Hippocampal formation (tissue), 2 donors: ENCODE results near the gene SLFNL1.

ENCODE experiments used
- DNase-seq, 2 donors: peaks; one replicate each; lab custom pipeline; 2025; lab: John Stamatoyannopoulos, UW

The SLFNL1 gene

DNA sequence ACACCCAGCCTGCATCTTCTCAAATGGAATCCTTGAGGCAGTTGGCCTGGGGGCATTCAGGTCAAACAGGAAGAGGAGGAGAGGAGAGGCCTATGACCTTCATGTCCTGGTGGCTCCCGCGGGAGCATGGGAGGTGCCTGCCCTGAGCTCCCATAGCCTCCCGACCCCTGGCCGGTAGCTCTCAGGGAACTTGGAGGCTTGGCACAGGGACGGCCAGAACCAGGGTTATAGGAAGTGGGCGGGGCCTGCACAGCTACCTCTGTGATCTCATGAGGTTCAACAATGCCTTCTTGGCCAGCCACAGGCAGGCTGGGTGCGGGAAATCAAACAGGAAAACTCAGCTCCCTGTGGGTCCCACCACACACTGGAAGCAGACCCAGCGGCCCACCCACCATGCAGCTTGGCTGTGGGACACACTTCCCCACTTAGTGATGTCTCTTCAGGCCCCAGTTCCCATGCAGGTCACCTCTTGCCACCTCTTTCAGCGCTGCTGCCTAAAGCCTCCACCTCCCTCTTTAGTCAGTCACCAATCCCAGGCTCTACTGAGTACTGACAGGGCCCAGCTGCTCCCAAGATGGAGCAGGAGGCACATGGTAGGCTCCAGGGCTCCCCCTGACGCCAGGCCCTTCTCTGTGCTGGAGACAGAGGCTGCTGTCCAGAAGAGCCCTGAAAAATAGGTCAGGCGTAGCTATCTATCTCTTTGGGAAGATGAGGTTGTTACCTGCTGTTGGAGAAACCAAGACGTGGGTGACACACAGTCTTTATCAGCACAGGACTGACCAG, at the start of gene SLFNL1:
TSS of gene SLFNL1 (minus strand) at position 200 of the 783 bp plus-strand sequence. CDS start 1,065 bp downstream, outside the sequence.
- no peak for DNase-seq

- no peak for DNase-seq
Observed at GRCh38 chr1:41056907-41057306, 35.4 kb upstream of the SLFNL1 start.

GRCh38 chr1:41053316-41053715, 31.8 kb upstream of the SLFNL1 start:
- peak in 1 of 2 donors; percentile 3 for DNase-seq

- no peak for DNase-seq
Observed at GRCh38 chr1:41051022-41051421, 29.5 kb upstream of the SLFNL1 start.

DNA sequence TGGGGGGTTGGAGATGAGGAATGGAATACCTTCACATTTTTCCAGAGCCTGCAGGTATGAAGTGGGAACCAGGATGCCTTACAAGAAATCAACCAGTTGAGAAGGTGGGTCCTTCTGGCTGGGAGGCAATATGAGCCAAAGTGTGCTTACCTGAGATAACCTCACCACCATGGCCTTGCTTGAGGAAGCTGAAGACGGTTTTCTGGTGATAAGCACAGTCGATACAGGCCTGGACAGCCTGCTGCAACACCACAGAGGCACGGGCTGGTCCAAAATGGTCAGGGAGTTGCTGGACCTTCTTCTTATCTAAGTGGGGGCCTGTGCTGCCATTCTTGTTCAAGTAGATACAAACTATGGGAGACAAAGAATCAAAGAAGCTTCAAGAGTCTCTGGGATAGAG, 27.0 kb upstream of the SLFNL1 start:
- DNase-seq, result no peak

DNA sequence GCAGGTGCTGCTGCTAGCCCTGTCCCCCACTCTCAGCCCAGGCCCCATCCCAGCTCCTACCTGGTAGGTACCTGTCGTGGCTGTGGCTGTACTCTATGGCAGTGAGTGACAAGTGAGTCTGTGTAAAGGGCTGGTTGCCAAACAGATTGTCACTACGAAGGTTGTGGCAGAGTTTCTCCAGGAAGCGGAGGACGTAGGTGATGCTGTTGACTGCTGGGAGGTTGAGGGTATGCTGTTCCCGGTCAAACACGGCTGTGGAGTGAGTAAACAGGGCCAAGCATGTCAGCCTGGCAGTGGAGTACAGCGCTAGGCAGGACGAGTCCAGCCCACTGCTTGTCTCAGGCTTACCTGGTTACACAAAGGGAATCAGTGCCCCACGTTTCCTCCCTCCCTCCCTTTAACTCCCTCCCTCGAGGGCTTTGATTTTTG, 24.8 kb upstream of the SLFNL1 start:
- no peak for DNase-seq

DNA sequence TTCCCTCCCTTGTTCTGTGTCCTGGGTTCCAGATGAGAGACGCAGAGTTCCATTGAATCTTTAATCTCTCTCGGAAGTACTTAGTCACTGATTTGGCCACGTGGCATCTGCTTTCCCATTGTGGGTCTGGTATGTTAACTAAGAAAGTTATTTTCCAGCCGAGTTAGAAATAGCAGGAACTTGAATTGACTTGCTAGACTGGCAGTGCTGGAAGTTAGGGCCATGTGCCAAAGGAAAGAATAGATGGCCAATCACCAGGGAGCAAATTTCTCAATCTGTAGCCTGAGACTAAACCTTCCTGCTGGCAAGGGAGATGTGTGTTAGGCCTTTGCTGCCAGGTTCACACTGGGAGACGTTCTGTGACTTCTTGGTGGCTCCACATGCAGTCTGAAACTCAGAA, 24.2 kb upstream of the SLFNL1 start:
- DNase-seq, result peak in 1 of 2 donors; percentile 38

GRCh38 chr1:41044187-41044586, 22.7 kb upstream of the SLFNL1 start:
- DNase-seq, result no peak

DNA sequence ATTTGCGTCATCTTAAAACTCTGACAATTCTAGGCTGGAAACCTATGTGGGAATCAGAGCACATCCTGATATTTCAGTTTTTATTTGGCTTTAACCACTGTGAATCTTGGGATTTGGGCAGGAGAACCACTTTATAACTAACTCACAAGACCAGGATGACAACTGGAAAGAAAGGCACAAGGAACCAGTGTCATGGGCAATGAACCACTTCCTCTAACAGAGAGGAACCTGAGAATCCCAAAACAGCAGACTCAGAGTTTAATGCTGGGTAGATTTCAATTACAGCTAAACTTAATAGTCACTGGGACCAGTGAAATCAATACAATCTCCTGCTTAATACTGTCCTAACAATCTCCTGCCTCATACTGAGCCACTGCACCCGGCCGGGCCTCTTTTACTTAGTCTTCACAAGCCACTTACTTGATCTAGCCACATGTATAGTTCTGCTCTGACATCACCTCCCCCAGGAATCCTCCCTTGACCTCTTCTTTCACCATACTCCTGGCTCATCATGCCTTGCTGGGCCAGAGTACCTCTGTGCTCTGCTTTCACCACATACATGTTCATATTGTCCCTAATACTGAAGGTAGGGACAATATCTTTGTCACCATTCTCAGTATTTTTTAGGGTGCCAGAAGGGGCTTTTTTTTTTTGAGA, 20.2 kb upstream of the SLFNL1 start:
- no peak for DNase-seq

- DNase-seq, result no peak
Observed at GRCh38 chr1:41038110-41038509, 16.6 kb upstream of the SLFNL1 start.

GRCh38 chr1:41037116-41037903, 15.8 kb upstream of the SLFNL1 start:
- DNase-seq, result no peak

DNA sequence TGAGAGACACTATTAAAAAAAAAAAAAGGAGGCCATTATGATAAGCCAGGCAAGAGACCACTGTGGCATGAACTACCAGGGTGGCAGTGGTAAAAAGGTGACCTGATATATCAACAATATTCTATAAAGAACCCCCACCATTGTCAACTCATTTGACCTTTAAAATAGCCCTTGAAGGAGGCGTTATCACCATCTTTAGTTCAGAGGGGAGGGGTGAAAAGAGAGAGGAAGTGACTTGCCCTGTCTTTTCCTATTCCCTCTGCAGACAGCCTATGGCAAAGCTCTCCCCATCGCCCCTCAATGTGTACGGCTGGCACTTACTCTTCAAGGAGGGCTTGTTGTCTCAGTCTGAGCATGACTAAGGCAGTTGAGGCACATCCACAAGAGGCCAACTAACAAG, 11.7 kb upstream of the SLFNL1 start:
- DNase-seq, result no peak

- DNase-seq, result no peak
Observed at GRCh38 chr1:41032147-41032546, 10.6 kb upstream of the SLFNL1 start.

- DNase-seq, result no peak
Observed at GRCh38 chr1:41030872-41031616, 9.5 kb upstream of the SLFNL1 start.

GRCh38 chr1:41028034-41028642, 6.6 kb upstream of the SLFNL1 start:
- DNase-seq, result no peak

DNA sequence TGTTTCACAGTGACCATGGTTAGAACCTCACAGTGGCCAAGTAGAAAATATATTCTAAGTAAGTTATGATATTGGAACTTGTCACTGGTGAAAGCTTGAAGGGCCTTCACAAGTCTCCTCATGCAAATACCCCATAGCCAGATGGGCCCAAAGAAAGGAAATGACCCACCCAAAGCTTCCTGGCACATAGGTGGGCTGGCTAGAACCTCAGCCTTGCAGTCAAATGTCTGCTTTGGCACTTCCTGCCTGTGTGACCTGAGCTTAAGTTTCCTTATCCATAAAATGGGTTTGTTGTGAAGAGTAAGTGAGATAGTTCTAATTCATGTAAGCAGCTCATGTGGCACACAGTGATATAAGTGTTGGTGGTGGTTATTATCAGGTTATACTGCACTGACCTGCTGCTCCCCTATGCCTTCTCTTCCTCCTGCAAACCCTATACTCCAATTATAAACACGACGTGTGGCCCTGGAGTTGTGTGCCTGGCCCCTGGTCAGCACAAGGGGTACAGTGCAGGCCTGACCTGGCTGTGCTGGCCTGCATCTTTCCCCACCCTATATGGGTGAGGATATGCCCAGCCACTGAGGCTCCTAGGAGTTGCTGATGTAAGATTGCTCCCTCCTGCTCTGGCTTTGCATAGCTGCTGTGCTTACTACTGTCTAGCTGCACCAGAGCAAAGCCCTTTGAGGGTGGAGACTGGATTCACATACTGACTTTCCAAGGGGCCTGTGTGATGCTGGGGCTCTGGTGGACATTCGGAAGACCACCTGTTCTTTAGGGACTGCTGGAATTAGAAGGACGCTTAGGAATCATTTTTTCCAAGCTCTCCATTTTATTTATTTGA, 4.7 kb upstream of the SLFNL1 start:
- DNase-seq, result no peak

DNA sequence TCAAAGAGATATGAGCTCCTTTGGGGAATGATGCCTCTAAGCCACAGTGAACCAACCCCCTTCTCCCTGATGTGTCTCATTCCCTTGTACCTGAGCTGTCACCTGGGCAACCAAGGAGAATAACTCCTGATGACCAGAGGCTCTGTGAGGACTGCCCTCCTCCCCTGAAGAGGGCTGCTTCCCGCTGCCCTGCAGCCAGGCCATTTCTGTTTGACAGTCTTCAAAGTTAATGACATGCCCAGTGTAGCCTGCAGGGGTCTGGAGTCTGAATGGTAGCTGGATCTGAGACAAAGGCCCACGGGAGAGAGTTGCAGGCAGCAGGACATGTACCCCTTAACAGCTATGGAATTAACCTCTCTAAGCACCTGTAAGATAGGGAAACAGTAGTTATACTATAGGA, 3.4 kb upstream of the SLFNL1 start:
- DNase-seq, result no peak

DNA sequence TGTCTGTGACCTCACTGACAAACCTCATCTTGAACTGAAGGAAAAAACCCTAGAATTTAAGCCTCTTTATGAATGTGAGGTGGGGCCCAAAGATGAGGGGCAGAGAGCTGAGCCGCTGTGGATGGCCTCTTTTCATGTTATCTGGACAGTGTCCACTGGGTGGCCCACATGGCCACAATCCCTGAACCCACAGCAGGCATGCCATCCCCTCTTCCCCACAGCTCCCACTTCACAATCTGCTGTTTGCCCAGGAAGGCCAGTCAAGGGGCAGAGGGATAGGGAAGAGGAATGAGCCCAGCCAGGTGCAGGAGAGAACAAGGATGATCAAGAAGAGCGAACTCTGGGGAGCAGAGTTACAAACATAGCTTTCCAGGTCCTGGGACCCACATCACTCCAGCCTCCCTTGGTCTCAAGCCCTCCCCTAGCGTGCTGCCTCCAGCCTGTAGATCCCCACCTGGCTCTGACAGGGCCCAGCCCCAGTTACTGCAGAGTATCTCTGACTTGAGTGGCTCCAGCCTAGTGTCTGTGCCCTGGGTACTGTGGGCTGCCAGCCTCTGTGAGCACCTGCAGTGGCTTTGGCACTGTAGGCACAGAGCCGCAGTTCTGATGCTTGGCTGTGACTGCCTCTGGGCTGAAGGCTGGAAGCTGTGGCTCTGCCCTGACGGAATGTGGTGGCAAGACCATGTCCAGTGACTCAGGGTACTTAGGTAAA, 1.9 kb upstream of the SLFNL1 start:
- no peak for DNase-seq

GRCh38 chr1:41022424-41022823, 899 bp upstream of the SLFNL1 start:
- no peak for DNase-seq

DNA sequence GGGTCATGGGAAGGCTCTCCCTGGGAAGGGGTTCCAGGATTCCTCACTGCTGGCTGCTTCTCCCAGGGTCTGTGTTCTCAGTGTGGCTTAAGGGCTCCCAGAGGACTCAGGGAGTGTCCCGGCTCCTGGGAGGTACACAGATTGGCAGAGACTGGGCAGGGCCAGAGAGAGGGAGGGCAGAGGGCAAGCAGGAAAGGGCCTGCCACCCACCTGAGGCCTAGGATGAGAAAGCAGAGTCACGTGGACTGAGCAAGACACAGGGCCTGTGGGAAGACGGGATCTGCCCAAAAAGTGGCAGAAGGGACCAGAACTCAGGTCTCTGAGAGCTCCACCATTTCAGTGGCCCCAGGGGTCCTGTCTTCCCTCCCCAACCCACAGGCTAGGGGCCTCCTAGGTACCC, 871 bp downstream of the SLFNL1 start:
- no peak for DNase-seq
